GM21786 (cell line): ENCODE data around the gene COPG2.

ENCODE experiments used
- ATAC-seq: cut with Tn5 transposase; IDR thresholded peaks from one replicate; pipeline ENCODE4 v1.9.1; 2021; ENCODE audit not compliant: unreplicated experiment

Gene COPG2

GRCh38 chr7:130479716-130480400, 188.7 kb downstream of the COPG2 start:
- ATAC-seq, result no peak

GRCh38 chr7:130478991-130479390, 189.6 kb downstream of the COPG2 start:
- no peak for ATAC-seq

GRCh38 chr7:130476297-130477150, 192.0 kb downstream of the COPG2 start:
- no peak for ATAC-seq

GRCh38 chr7:130475776-130476175, 192.8 kb downstream of the COPG2 start:
- no peak for ATAC-seq

GRCh38 chr7:130473876-130474275, 194.7 kb downstream of the COPG2 start:
- no peak for ATAC-seq

- ATAC-seq, result no peak
Measured at GRCh38 chr7:130473289-130473688, 195.3 kb downstream of the COPG2 start.

GRCh38 chr7:130471974-130472373, 196.6 kb downstream of the COPG2 start:
- ATAC-seq, result no peak

- ATAC-seq, result no peak
Measured at GRCh38 chr7:130468612-130469011, 199.9 kb downstream of the COPG2 start.

- no peak for ATAC-seq
Measured at GRCh38 chr7:130463553-130464434, 204.8 kb downstream of the COPG2 start.

- ATAC-seq, result no peak
Measured at GRCh38 chr7:130461272-130461671, 207.3 kb downstream of the COPG2 start.

GRCh38 chr7:130458257-130458656, 210.3 kb downstream of the COPG2 start:
- no peak for ATAC-seq
